H1 (cell line): ENCODE measurements around the gene NAA11. TPM values are rescaled to one million over a fixed set of nuclear protein-coding genes. Genes with fewer than 3 reads are reported as not detected.

ENCODE experiments used
- CTCF ChIA-PET: fragments of 300-600 bp; sonication (Branson Sonifier 250); formaldehyde crosslinking; loops from one replicate; lab custom pipeline; 2021; ENCODE audit not compliant: partially characterized antibody; lab: Charles Lee
- POLR2A ChIA-PET: fragments of 300-600 bp; sonication (Branson Sonifier 250); formaldehyde crosslinking; loops from one replicate; lab custom pipeline; 2021; ENCODE audit warnings: inconsistent platforms; ENCODE audit not compliant: partially characterized antibody; lab: Charles Lee
- DNase-seq, 2 experiments: peaks; one replicate each; pipeline versions ENCODE4 v3.0.0 to v3.0.0-alpha.2; 2010 to 2022; ENCODE audit warnings: low spot score in 2 of 2, low read depth in 1 of 2, mixed read lengths in 1 of 2
- FAIRE-seq: peaks from 2 replicates; lab custom pipeline; 2011; peaks lifted over from hg19 to GRCh38; lab: Jason Lieb, UNC
- H2AFZ ChIP-seq: 2 replicates; pipeline ENCODE4 v1.8.1; 2012; ENCODE audit warnings: low read length, inconsistent platforms
- H2AK5ac ChIP-seq: 2 replicates; pipeline ENCODE4 v1.6.1; 2013; ENCODE audit warnings: low read depth, low read length
- H2BK120ac ChIP-seq: replicated peaks from 2 replicates; pipeline ENCODE3; 2013; ENCODE audit warnings: low read depth, low read length, inconsistent platforms
- H2BK12ac ChIP-seq: 2 replicates; pipeline ENCODE4 v1.6.1; 2013; ENCODE audit warnings: low read depth, low read length
- H2BK15ac ChIP-seq: 2 replicates; pipeline ENCODE4 v1.6.1; 2013; ENCODE audit warnings: low read length
- H2BK20ac ChIP-seq: 2 replicates; pipeline ENCODE4 v1.6.1; 2013; ENCODE audit warnings: low read length
- H2BK5ac ChIP-seq: 2 replicates; pipeline ENCODE4 v1.6.1; 2013; ENCODE audit warnings: low read depth, low read length
- H3K14ac ChIP-seq: 2 replicates; pipeline ENCODE4 v1.6.1; 2013; ENCODE audit warnings: inconsistent platforms; ENCODE audit not compliant: insufficient read length
- H3K18ac ChIP-seq: 2 replicates; pipeline ENCODE4 v1.6.1; 2013; ENCODE audit warnings: low read length; ENCODE audit errors: extremely low read depth
- H3K23ac ChIP-seq: 2 replicates; pipeline ENCODE4 v1.6.1; 2013; ENCODE audit warnings: inconsistent platforms; ENCODE audit not compliant: insufficient read length
- H3K23me2 ChIP-seq: 2 replicates; pipeline ENCODE4 v1.6.1; 2013; ENCODE audit warnings: low read depth, low read length
- H3K27ac ChIP-seq: 2 replicates; pipeline ENCODE4 v1.6.1; 2011; ENCODE audit warnings: low read depth, low read length, inconsistent platforms
- H3K27me3 ChIP-seq, 4 experiments: replicated peaks in 1 of 4; 1 replicate in 1 of 4; 2 replicates in 3 of 4; pipeline versions ENCODE4 v1.6.1 to v1.8.1; 2011 to 2013; ENCODE audit warnings: low read length in 3 of 4, mild to moderate bottlenecking in 3 of 4, inconsistent platforms in 2 of 4, mixed read lengths in 2 of 4, moderate library complexity in 1 of 4; ENCODE audit not compliant: control insufficient read depth in 3 of 4, insufficient read depth in 3 of 4; ENCODE audit errors: extremely low read depth in 1 of 4
- H3K36me3 ChIP-seq, 4 experiments: 2 replicates each; pipeline versions ENCODE4 v1.6.1 to v1.8.1; 2011 to 2013; ENCODE audit warnings: mild to moderate bottlenecking in 4 of 4, low read length in 3 of 4, moderate library complexity in 2 of 4, control low read depth in 1 of 4, inconsistent platforms in 1 of 4; ENCODE audit not compliant: insufficient read depth in 4 of 4, control insufficient read depth in 2 of 4
- H3K4ac ChIP-seq: replicated peaks from 2 replicates; pipeline ENCODE3; 2013; ENCODE audit warnings: low read length, low read depth, mixed read lengths, inconsistent platforms; ENCODE audit not compliant: insufficient read length
- H3K4me1 ChIP-seq, 4 experiments: replicated peaks in 1 of 4; 1 replicate in 1 of 4; 2 replicates in 3 of 4; pipeline versions ENCODE4 v1.6.1 to v1.8.1; 2011 to 2013; ENCODE audit warnings: low read length in 3 of 4, inconsistent platforms in 2 of 4, mixed read lengths in 1 of 4; ENCODE audit not compliant: insufficient read depth in 4 of 4, control insufficient read depth in 3 of 4
- H3K4me2 ChIP-seq, 2 experiments: 2 replicates each; pipeline versions ENCODE4 v1.6.1 to v1.8.1; 2011 to 2013; ENCODE audit warnings: low read depth in 2 of 2, low read length in 2 of 2, control low read depth in 1 of 2, inconsistent platforms in 1 of 2, mild to moderate bottlenecking in 1 of 2; ENCODE audit not compliant: insufficient read depth in 1 of 2
- H3K4me3 ChIP-seq, 4 experiments: fragments of 200-600, 300-600 bp in 1 of 4; sonication (generic), shearing (Covaris generic), sonication (Bioruptor Twin) in 1 of 4; 2 replicates each; pipeline versions ENCODE4 v1.5.1 to v1.8.1; 2011 to 2016; ENCODE audit warnings: low read length in 4 of 4, low read depth in 3 of 4, control low read depth in 2 of 4, inconsistent platforms in 2 of 4, mild to moderate bottlenecking in 2 of 4, mixed read lengths in 1 of 4, moderate library complexity in 1 of 4; ENCODE audit not compliant: insufficient read depth in 2 of 4; ENCODE audit errors: extremely low read depth in 1 of 4
- H3K56ac ChIP-seq: replicated peaks from 2 replicates; pipeline ENCODE3; 2013; ENCODE audit warnings: low read depth, mild to moderate bottlenecking, mixed read lengths, low read length, inconsistent platforms; ENCODE audit not compliant: insufficient read length
- H3K79me1 ChIP-seq: 2 replicates; pipeline ENCODE4 v1.6.1; 2013; ENCODE audit warnings: low read depth, low read length, control low read depth
- H3K79me2 ChIP-seq, 2 experiments: 2 replicates each; pipeline versions ENCODE4 v1.6.1 to v1.8.1; 2012 to 2013; ENCODE audit warnings: low read length in 2 of 2, mild to moderate bottlenecking in 2 of 2, inconsistent platforms in 1 of 2; ENCODE audit not compliant: insufficient read depth in 2 of 2, control insufficient read depth in 1 of 2
- H3K9ac ChIP-seq, 4 experiments: replicated peaks in 1 of 4; 1 replicate in 1 of 4; 2 replicates in 3 of 4; pipeline versions ENCODE4 v1.6.1 to v1.8.1; 2011 to 2013; ENCODE audit warnings: low read depth in 3 of 4, low read length in 3 of 4, control low read depth in 2 of 4, mild to moderate bottlenecking in 2 of 4, moderate library complexity in 2 of 4, inconsistent platforms in 1 of 4; ENCODE audit errors: extremely low read depth in 1 of 4
- H3K9me3 ChIP-seq, 2 experiments: 2 replicates each; pipeline versions ENCODE4 v1.6.1 to v1.8.1; 2012 to 2013; ENCODE audit warnings: mild to moderate bottlenecking in 2 of 2, moderate library complexity in 2 of 2, control low read depth in 1 of 2, inconsistent platforms in 1 of 2, low read depth in 1 of 2, low read length in 1 of 2, mixed read lengths in 1 of 2; ENCODE audit not compliant: insufficient read depth in 2 of 2
- H4K20me1 ChIP-seq, 2 experiments: replicated peaks in 1 of 2; 2 replicates each; pipeline versions ENCODE3 to v1.8.1; 2011 to 2013; ENCODE audit warnings: inconsistent platforms in 2 of 2, low read length in 2 of 2, mild to moderate bottlenecking in 1 of 2; ENCODE audit not compliant: insufficient read depth in 2 of 2, control insufficient read depth in 1 of 2
- H4K5ac ChIP-seq: 2 replicates; pipeline ENCODE4 v1.6.1; 2013; ENCODE audit warnings: low read length, low read depth, mixed read lengths, inconsistent platforms; ENCODE audit not compliant: insufficient read length
- H4K8ac ChIP-seq: 2 replicates; pipeline ENCODE4 v1.8.0; 2013; ENCODE audit warnings: mild to moderate bottlenecking, moderate library complexity, low read length, inconsistent platforms; ENCODE audit not compliant: insufficient read depth; ENCODE audit errors: extremely low read depth
- H4K91ac ChIP-seq: replicated peaks from 2 replicates; pipeline ENCODE3; 2013; ENCODE audit warnings: low read length, mixed read lengths, inconsistent platforms; ENCODE audit not compliant: insufficient read length
- CBX8 ChIP-seq: fragments of 300-800, 300-1000 bp; sonication (generic); IDR thresholded peaks from 2 replicates; pipeline ENCODE4 v1.7.1; 2016; ENCODE audit warnings: low read depth, low read length, borderline replicate concordance
- EGR1 ChIP-seq: IDR thresholded peaks from 2 replicates; pipeline ENCODE4 v1.6.1; 2011; ENCODE audit warnings: low read depth, low read length, borderline replicate concordance
- POU5F1 ChIP-seq: IDR thresholded peaks from 2 replicates; pipeline ENCODE4 v1.6.1; 2011; ENCODE audit warnings: low read depth, mild to moderate bottlenecking, low read length, moderate library complexity
- RXRA ChIP-seq: IDR thresholded peaks from 2 replicates; pipeline ENCODE4 v1.6.1; 2011; ENCODE audit warnings: low read depth, mild to moderate bottlenecking, low read length, moderate library complexity; ENCODE audit not compliant: insufficient read depth
- SIN3A ChIP-seq, 2 experiments: IDR thresholded peaks in 1 of 2; conservative IDR thresholded peaks in 1 of 2; 2 replicates each; pipeline ENCODE4 v1.6.1; 2011 to 2012; ENCODE audit warnings: low read length in 2 of 2, improper control_type of control experiment in 1 of 2, low read depth in 1 of 2, mild to moderate bottlenecking in 1 of 2
- SRF ChIP-seq: IDR thresholded peaks from 2 replicates; pipeline ENCODE4 v1.6.1; 2011; ENCODE audit warnings: mild to moderate bottlenecking, low read depth, low read length, moderate library complexity
- ZNF274 ChIP-seq: IDR thresholded peaks from 2 replicates; pipeline ENCODE4 v1.7.0; 2012; ENCODE audit warnings: low read length, borderline replicate concordance; ENCODE audit errors: extremely low read depth
- WGBS, 2 experiments: shearing (Covaris generic) in 1 of 2; methylation state at CpG; one replicate each; pipeline versions ENCODE4 v1.1.6 to v1.1.7; 2013 to 2015; ENCODE audit warnings: low lambda C conversion rate in 2 of 2, mixed read lengths in 2 of 2, inconsistent platforms in 1 of 2, low coverage in 1 of 2, missing lambda C conversion rate in 1 of 2; ENCODE audit not compliant: insufficient replicate concordance in 2 of 2, insufficient coverage in 1 of 2, insufficient read length in 1 of 2; ENCODE audit errors: extremely low coverage in 1 of 2, missing lambda C conversion rate in 1 of 2; 5-methylcytosine and 5-hydroxymethylcytosine counted together
- polyA plus RNA-seq, 7 experiments: library from polyadenylated mRNA; depleted of rRNA in 3 of 7; stranded (reverse) in 5 of 7; unstranded in 2 of 7; fragments of >200 nt in 5 of 7; fragments of 200-250 nt in 2 of 7; gene quantifications; 1 replicate in 5 of 7; 2 replicates in 1 of 7; 4 replicates in 1 of 7; pipeline versions ENCODE4 v1.2.1 to v1.2.3, GENCODE V29; 2011 to 2013; ENCODE audit warnings: missing spikeins in 2 of 7, mixed read lengths in 2 of 7
- total RNA-seq: library from RNA; stranded (reverse); fragmentation: NEBNext Ultra II Directional; extraction: Animal tissue kit (Norgen Biotek cat#: 25700); gene quantifications from 2 replicates; pipeline ENCODE4 v1.2.1, GENCODE V29; 2021

The NAA11 gene
- total and polyA plus RNA-seq, 2 of the 8 experiments (the other 6 are each of a cell fraction or from before 2014, with no cell fraction given), result not detected

GRCh38 chr4:79308971-79309370, 16.9 kb downstream of the NAA11 start:
- no peak overlapping the region for H3K9ac ChIP-seq
- no peaks in the 10 kb centered on the region for H3K23me2 ChIP-seq
- no peak overlapping the region for H3K4me3 ChIP-seq
- no peak overlapping the region for H2AK5ac ChIP-seq
- H2BK15ac ChIP-seq, result no peak overlapping the region
- no peaks in the 10 kb centered on the region for H3K79me2 ChIP-seq
- TF ChIP-seq SIN3A (conservative IDR thresholded peaks at IDR 0.05 in 1 of 2, IDR thresholded peaks at IDR 0.05 in 1 of 2; ENCODE audit: low read depth in 1 of 2, low read length in 2 of 2), result no peak
- TF ChIP-seq CBX8, result no peak
- no peak for TF ChIP-seq SRF
- TF ChIP-seq RXRA, result no peak
- no peak for TF ChIP-seq ZNF274
- no peak for TF ChIP-seq POU5F1
- no peak for TF ChIP-seq EGR1
- H3K27ac ChIP-seq, result no peak overlapping the region
- no peaks in the 10 kb centered on the region; a peak in 1 of 4 replicates for H3K9me3 ChIP-seq
- H3K14ac ChIP-seq, result no peak overlapping the region
- no peak overlapping the region for H3K4me2 ChIP-seq
- POLR2A ChIA-PET, result no interaction called here
- FAIRE-seq, result no peak
- no peak overlapping the region for H4K91ac ChIP-seq
- no peaks in the 10 kb centered on the region for H3K27me3 ChIP-seq
- no peak overlapping the region for H3K18ac ChIP-seq
- H3K56ac ChIP-seq, result no peak overlapping the region
- WGBS, 2 experiments, result 80% methylated on average over 1 of the region's 1 CpG; no CpG with 5 or more reads in 1 of the 2 experiments
- H3K79me1 ChIP-seq, result no peaks in the 10 kb centered on the region
- no peak overlapping the region for H2BK20ac ChIP-seq
- H4K5ac ChIP-seq, result no peak overlapping the region
- no peak for DNase-seq
- H2AFZ ChIP-seq, result no peak overlapping the region
- H3K4me1 ChIP-seq, result no peaks in the 10 kb centered on the region
- CTCF ChIA-PET, result no interaction called here
- no peak overlapping the region for H2BK5ac ChIP-seq
- no peaks in the 10 kb centered on the region for H3K36me3 ChIP-seq
- H2BK120ac ChIP-seq, result no peak overlapping the region
- H4K20me1 ChIP-seq, result no peaks in the 10 kb centered on the region
- no peak overlapping the region for H2BK12ac ChIP-seq
- H3K4ac ChIP-seq, result no peak overlapping the region
- H3K23ac ChIP-seq, result no peak overlapping the region
- no peak overlapping the region for H4K8ac ChIP-seq
